Hematopoietic multipotent progenitor cell treated with erythropoietin and hydrocortisone succinate and interleukin-3 and kit ligand, for 17 days (in vitro differentiated cells): ENCODE results near the gene ABLIM2.

Experiments used
- DNase-seq: peaks from one replicate; pipeline ENCODE4 v3.0.0-alpha.2; 2015; ENCODE audit warnings: low spot score

ABLIM2 gene

GRCh38 chr4:8192748-8193738 is 34.4 kb upstream of the ABLIM2 start:
- DNase-seq = peak; percentile 7

GRCh38 chr4:8191136-8191747 is 32.6 kb upstream of the ABLIM2 start:
- DNase-seq = peak; percentile 6

GRCh38 chr4:8189551-8190466 is 31.2 kb upstream of the ABLIM2 start:
- no peak for DNase-seq

- DNase-seq = no peak
Observed at GRCh38 chr4:8188743-8189550, 30.3 kb upstream of the ABLIM2 start.

- DNase-seq = no peak
Observed at GRCh38 chr4:8188085-8188484, 29.5 kb upstream of the ABLIM2 start.

GRCh38 chr4:8185930-8186329 is 27.3 kb upstream of the ABLIM2 start:
- DNase-seq = no peak

- DNase-seq = no peak
Observed at GRCh38 chr4:8185295-8185694, 26.7 kb upstream of the ABLIM2 start.

- DNase-seq = no peak
Observed at GRCh38 chr4:8184061-8184460, 25.4 kb upstream of the ABLIM2 start.

GRCh38 chr4:8182858-8183725 is 24.5 kb upstream of the ABLIM2 start:
- DNase-seq = peak; percentile 50

- DNase-seq = no peak
Observed at GRCh38 chr4:8182294-8182693, 23.7 kb upstream of the ABLIM2 start.

GRCh38 chr4:8181844-8182243 is 23.2 kb upstream of the ABLIM2 start:
- no peak for DNase-seq

GRCh38 chr4:8181119-8181518 is 22.5 kb upstream of the ABLIM2 start:
- DNase-seq = no peak

GRCh38 chr4:8180310-8181093 is 21.9 kb upstream of the ABLIM2 start:
- no peak for DNase-seq

- DNase-seq = no peak
Observed at GRCh38 chr4:8179771-8180170, 21.2 kb upstream of the ABLIM2 start.

- no peak for DNase-seq
Observed at GRCh38 chr4:8179074-8179473, 20.5 kb upstream of the ABLIM2 start.

GRCh38 chr4:8177956-8178355 is 19.3 kb upstream of the ABLIM2 start:
- no peak for DNase-seq

- DNase-seq = no peak
Observed at GRCh38 chr4:8177552-8177951, 18.9 kb upstream of the ABLIM2 start.

- no peak for DNase-seq
Observed at GRCh38 chr4:8176547-8177399, 18.2 kb upstream of the ABLIM2 start.

GRCh38 chr4:8175686-8176085 is 17.1 kb upstream of the ABLIM2 start:
- no peak for DNase-seq
